WTC11 (cell line): ENCODE data around the gene MYL10. TPM values are rescaled to one million over a fixed set of nuclear protein-coding genes. Genes with fewer than 3 reads are reported as not detected.
"Not testable (repeated sequence)": the region's sequence is repeated elsewhere in the genome, so short reads cannot be mapped to it uniquely, and the experiment has no call there.

Source experiments
- ATAC-seq: fragments of 200-7000 bp; cut with Tn5 transposase; 2 replicates; pipeline ENCODE4 v1.10.0; 2021; ENCODE audit warnings: mild to moderate bottlenecking, moderate library complexity
- CTCF ChIA-PET: fragments of 300-600 bp; sonication (Branson Sonifier 250); formaldehyde crosslinking; loops from one replicate; lab custom pipeline; 2021; ENCODE audit warnings: antibody characterized with exemption; lab: Charles Lee
- POLR2A ChIA-PET: fragments of 350-600 bp; sonication (Branson Sonifier 250); formaldehyde crosslinking; loops from one replicate; lab custom pipeline; 2021; ENCODE audit warnings: antibody characterized with exemption; lab: Charles Lee
- DNase-seq: peaks from one replicate; pipeline ENCODE4 v3.0.0; 2021; ENCODE audit warnings: low spot score
- H3K27ac Mint-ChIP-seq: 2 replicates; pipeline ENCODE4 v1.8.0; 2021; ENCODE audit warnings: mixed read lengths
- H3K27me3 Mint-ChIP-seq: 2 replicates; pipeline ENCODE4 v1.8.0; 2021; ENCODE audit warnings: low read depth, mild to moderate bottlenecking, moderate library complexity, mixed read lengths
- H3K36me3 Mint-ChIP-seq: 2 replicates; pipeline ENCODE4 v1.8.0; 2021; ENCODE audit warnings: mixed read lengths
- H3K4me1 Mint-ChIP-seq: 2 replicates; pipeline ENCODE4 v1.8.0; 2022; ENCODE audit warnings: mixed read lengths
- H3K4me3 Mint-ChIP-seq: 2 replicates; pipeline ENCODE4 v1.8.0; 2021; ENCODE audit warnings: mild to moderate bottlenecking, moderate library complexity, mixed read lengths
- H3K9me3 Mint-ChIP-seq: 2 replicates; pipeline ENCODE4 v1.8.0; 2021; ENCODE audit warnings: mixed read lengths
- CTCF ChIP-seq: fragments of 200-600 bp; IDR thresholded peaks from 2 replicates; pipeline ENCODE4 v1.8.0; 2022; ENCODE audit warnings: antibody characterized with exemption
- GABPB1 ChIP-seq: sonication (generic); formaldehyde crosslinking; IDR thresholded peaks from 2 replicates; pipeline ENCODE4 v1.8.1; 2023; ENCODE audit warnings: mild to moderate bottlenecking, missing genetic modification reagents
- GTF2I ChIP-seq: fragments of 250-450 bp; sonication (Bioruptor Pico); conservative IDR thresholded peaks from 2 replicates; pipeline ENCODE4 v1.4.0; 2021; ENCODE audit warnings: mild to moderate bottlenecking
- MLX ChIP-seq: sonication (generic); formaldehyde crosslinking; IDR thresholded peaks from 2 replicates; pipeline ENCODE4 v1.8.1; 2023; ENCODE audit warnings: mild to moderate bottlenecking, missing genetic modification reagents, moderate library complexity
- NR3C1 ChIP-seq: sonication (generic); formaldehyde crosslinking; conservative IDR thresholded peaks from 2 replicates; pipeline ENCODE4 v1.8.1; 2023; ENCODE audit warnings: low read depth, mild to moderate bottlenecking, missing genetic modification reagents
- RELA ChIP-seq: sonication (generic); formaldehyde crosslinking; IDR thresholded peaks from 2 replicates; pipeline ENCODE4 v1.8.1; 2022; ENCODE audit warnings: missing genetic modification reagents, mild to moderate bottlenecking, borderline replicate concordance
- SMAD3 ChIP-seq: sonication (generic); formaldehyde crosslinking; IDR thresholded peaks from 2 replicates; pipeline ENCODE4 v1.8.0; 2022; ENCODE audit warnings: missing genetic modification reagents, mild to moderate bottlenecking, borderline replicate concordance
- USF1 ChIP-seq: sonication (generic); formaldehyde crosslinking; IDR thresholded peaks from 2 replicates; pipeline ENCODE4 v1.8.0; 2022; ENCODE audit warnings: mild to moderate bottlenecking, missing genetic modification reagents
- ZBTB43 ChIP-seq: sonication (generic); formaldehyde crosslinking; IDR thresholded peaks from 2 replicates; pipeline ENCODE4 v1.8.1; 2023; ENCODE audit warnings: mild to moderate bottlenecking, missing genetic modification reagents
- total RNA-seq: library from RNA; stranded (reverse); gene quantifications from 3 replicates; pipeline ENCODE4 v1.2.3, GENCODE V29; 2021

The MYL10 gene
- total RNA-seq, 1 experiment from 2014 or later, result not detected

GRCh38 chr7:101650579-101651081 is 21.5 kb upstream of the MYL10 start:
- H3K27me3 Mint-ChIP-seq, result no peaks in the 10 kb centered on the region; the same call in 1 of the 2 replicates
- peaks cover 4% of the 10 kb centered on the region; the same call in 1 of the 2 replicates for H3K4me1 Mint-ChIP-seq
- ATAC-seq (no peak), DNase-seq (no peak)
- H3K36me3 Mint-ChIP-seq, result no peaks in the 10 kb centered on the region
- H3K27ac Mint-ChIP-seq, result no peak overlapping the region
- TF ChIP-seq GABPB1 (CRISPR knock-in tag), result no peak
- 0 out of 2 replicates have a peak, but pooled peaks have one; percentile 46 for TF ChIP-seq GTF2I (CRISPR knock-in tag)
- ChIA-PET CTCF (interaction anchor here (0.6 kb wide), 1 partner anchor 46 kb away, joined by 4 read pairs; no protein-coding TSS in a partner anchor), POLR2A (interaction anchor here (0.6 kb wide), 1 partner anchor 128 kb away, joined by 4 read pairs; no protein-coding TSS in a partner anchor)
- H3K9me3 Mint-ChIP-seq, result no peaks in the 10 kb centered on the region
- no peak overlapping the region for H3K4me3 Mint-ChIP-seq

GRCh38 chr7:101647876-101648275 is 18.8 kb upstream of the MYL10 start:
- H3K27ac Mint-ChIP-seq, H3K36me3 Mint-ChIP-seq, DNase-seq, H3K27me3 Mint-ChIP-seq, POLR2A ChIA-PET, H3K9me3 Mint-ChIP-seq, CTCF ChIA-PET, H3K4me3 Mint-ChIP-seq, ATAC-seq: not testable (repeated sequence)
- peaks cover 11% of the 10 kb centered on the region for H3K4me1 Mint-ChIP-seq

GRCh38 chr7:101645951-101646350 is 16.9 kb upstream of the MYL10 start:
- TF ChIP-seq MLX, result no peak
- Mint-ChIP-seq H3K27me3 (no peaks in the 10 kb centered on the region), H3K4me3 (no peak overlapping the region), H3K36me3 (no peaks in the 10 kb centered on the region), H3K9me3 (no peaks in the 10 kb centered on the region), H3K27ac (no peak overlapping the region; the same call in 1 of the 2 replicates), H3K4me1 (peaks cover 11% of the 10 kb centered on the region)
- no peak for ATAC-seq
- no peak for DNase-seq
- ChIA-PET CTCF (no interaction called here), POLR2A (no interaction called here)

GRCh38 chr7:101644879-101645278 is 15.8 kb upstream of the MYL10 start:
- DNase-seq (no peak), ATAC-seq (no peak; the same call in 1 of the 2 replicates)
- Mint-ChIP-seq H3K27ac (no peak overlapping the region), H3K36me3 (no peaks in the 10 kb centered on the region), H3K4me3 (no peak overlapping the region), H3K4me1 (peaks cover 11% of the 10 kb centered on the region), H3K27me3 (no peaks in the 10 kb centered on the region), H3K9me3 (no peaks in the 10 kb centered on the region)
- ChIA-PET CTCF (interaction anchor here (1.2 to 1.3 kb wide), 2 partner anchors 42 to 44 kb away, joined by 3 to 6 read pairs; no protein-coding TSS in a partner anchor), POLR2A (interaction anchor here (1.1 kb wide), 1 partner anchor 41 kb away, joined by 3 read pairs; no protein-coding TSS in a partner anchor)
- no peak for TF ChIP-seq SMAD3 (CRISPR knock-in tag)
- TF ChIP-seq NR3C1 (CRISPR knock-in tag), result no peak
- TF ChIP-seq ZBTB43 (CRISPR knock-in tag), result no peak
- no peak for TF ChIP-seq RELA
- TF ChIP-seq USF1 (CRISPR knock-in tag), result no peak
- TF ChIP-seq CTCF, result no peak

- H3K4me1 Mint-ChIP-seq, H3K27ac Mint-ChIP-seq, H3K36me3 Mint-ChIP-seq, POLR2A ChIA-PET, H3K9me3 Mint-ChIP-seq, H3K4me3 Mint-ChIP-seq, DNase-seq, ATAC-seq, H3K27me3 Mint-ChIP-seq: not testable (repeated sequence)
- CTCF ChIA-PET, result interaction anchor here (1.4 kb wide), 1 partner anchor 96 kb away, joined by 3 read pairs; no protein-coding TSS in a partner anchor
Observed at GRCh38 chr7:101639127-101639526, 10.0 kb upstream of the MYL10 start.
